Hippocampal formation (tissue), 2 donors: ENCODE results near the gene C16orf89.
A peak's percentile ranks its signal among the peaks of the same experiment; 100 is the strongest.
"Not testable (repeated sequence)": the region's sequence is repeated elsewhere in the genome, so short reads cannot be mapped to it uniquely, and the experiment has no call there.

Source experiments
- DNase-seq, 2 donors: peaks; one replicate each; lab custom pipeline; 2025; lab: John Stamatoyannopoulos, UW

Gene C16orf89

DNA sequence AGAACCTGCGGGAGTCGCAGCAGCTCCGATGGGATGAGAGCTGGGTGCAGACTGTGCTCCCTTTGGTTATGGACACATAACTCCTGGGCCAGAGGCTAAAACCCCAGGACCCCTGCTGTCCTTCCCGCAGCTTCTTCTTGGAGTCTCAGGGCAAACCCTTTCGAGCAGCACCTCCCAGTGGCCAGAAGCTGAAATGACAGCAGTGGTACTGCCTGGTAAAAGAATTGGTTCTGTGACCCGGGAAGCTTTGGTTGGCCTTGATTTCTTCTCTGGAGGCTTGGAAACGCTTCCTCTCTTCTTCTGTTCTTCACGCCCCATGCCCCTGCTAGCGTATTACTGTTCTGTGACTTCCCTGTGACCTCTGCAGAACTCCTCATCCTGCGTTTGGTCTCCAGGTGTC is 19.0 kb upstream of the C16orf89 start:
- DNase-seq = not testable (repeated sequence)

GRCh38 chr16:5084099-5084731 is 18.5 kb upstream of the C16orf89 start:
- not testable (repeated sequence) for DNase-seq

DNA sequence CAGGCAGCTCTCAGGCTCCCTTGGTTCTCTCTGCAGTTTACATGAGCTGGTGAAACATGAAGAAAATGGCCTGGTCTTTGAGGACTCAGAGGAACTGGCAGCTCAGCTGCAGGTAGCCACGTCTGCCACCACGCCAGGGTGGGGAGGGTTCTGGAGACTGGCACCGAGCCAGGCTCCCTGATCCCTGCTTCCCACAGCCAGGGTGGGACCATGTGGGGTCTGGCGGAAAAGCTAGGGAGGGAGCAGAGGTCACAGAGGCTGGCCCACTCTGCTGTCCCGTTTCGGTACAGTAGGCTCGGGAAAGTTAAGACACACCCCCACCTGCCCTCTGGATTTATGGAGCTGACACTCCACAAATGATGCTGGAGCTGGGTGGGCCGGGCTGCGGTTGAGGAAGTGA is 17.9 kb upstream of the C16orf89 start:
- DNase-seq = not testable (repeated sequence)

DNA sequence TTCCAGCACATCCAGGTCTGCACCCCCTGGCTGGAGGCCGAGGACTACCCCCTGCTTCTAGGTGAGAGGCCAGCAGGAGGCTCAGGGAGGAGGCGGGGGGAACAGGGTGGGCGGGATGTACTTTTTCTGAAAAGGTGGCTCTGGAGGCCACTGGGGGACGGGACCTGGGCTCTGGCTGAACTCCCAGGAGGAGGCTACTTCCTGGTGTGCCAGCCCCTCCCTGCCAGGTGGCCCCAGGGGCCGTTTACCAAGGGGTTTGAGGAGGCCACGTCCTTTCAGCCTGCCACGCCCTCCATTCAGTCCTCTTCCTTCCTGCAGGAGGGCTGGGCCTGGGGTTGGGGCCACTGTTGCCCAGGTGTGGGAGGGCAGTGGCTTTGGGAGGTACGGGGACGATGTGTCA is 15.2 kb upstream of the C16orf89 start:
- not testable (repeated sequence) for DNase-seq

GRCh38 chr16:5080461-5080860 is 14.7 kb upstream of the C16orf89 start:
- DNase-seq = not testable (repeated sequence)

DNA sequence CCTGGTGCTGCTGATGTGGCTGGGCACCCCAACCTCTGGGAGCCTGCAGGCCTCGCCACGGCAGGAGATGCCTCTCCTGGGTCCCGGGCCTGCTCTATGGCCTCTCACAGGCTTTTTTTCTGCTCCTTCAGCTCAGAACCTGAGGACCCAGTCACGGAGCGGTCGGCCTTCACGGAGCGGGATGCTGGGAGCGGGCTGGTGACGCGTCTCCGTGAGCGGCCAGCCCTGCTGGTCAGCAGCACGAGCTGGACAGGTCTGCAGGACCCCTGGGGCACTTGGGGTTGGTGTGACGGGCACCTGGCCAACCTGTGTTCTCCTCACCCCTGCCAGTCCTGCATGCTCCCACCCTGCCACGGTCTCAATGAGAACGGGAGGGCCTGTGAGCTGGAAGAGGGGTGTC is 12.9 kb upstream of the C16orf89 start:
- no peak for DNase-seq

DNA sequence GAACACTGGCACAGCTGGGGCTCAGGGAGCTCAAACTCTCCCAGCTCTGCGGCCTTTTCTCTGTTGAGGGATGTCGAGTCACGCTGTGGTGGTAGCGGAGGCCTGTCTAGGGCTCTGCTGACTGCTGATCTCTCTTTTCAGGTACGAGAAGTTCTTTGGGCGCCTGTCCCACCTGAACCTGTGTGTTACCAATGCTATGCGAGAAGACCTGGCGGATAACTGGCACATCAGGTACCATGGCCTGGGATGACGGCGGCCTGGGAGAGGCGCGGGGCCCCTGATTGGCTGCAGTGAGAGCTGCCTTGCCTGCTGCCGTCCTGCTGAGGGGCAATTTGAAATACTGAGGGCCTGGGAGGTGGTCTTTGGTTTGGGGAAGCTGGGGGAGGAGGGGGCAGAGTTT is 11.5 kb upstream of the C16orf89 start:
- DNase-seq = no peak

DNA sequence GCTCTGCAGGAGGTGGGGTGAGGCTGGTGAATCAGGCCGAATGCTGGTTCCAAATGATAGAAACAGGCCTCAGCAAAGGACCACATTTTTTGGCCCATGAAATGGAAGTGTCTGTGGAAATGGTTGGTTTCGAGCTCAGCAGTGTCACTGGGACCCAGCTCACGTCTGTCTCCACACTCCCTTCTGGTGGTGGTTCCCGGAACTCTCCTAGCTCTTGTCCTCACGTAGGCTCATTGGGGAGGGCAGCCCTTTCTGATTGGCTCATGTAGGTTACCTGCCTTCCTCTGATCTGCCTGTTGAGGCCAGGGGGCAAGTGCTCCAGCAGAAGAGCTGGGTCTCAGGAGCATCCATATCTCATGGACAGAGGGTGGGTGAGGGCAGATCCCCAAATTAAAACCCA is 9.9 kb upstream of the C16orf89 start:
- no peak for DNase-seq

DNA sequence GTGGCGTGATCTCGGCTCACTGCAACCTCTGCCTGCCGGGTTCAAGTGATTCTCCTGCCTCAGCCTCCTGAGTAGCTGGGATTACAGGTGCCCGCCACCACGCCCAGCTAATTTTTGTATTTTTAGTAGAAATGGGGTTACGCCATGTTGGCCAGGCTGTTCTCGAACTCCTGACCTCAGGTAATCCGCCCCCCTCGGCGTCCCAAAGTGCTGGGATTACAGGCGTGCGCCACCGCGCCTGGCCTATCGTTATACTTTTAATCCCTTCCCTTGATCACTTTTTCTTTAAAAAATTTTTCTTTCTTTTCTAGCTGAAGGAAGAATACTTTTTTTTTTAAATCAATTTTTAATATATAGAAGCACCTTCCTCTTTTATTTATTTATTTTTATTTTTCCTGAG is 8.0 kb upstream of the C16orf89 start:
- not testable (repeated sequence) for DNase-seq

DNA sequence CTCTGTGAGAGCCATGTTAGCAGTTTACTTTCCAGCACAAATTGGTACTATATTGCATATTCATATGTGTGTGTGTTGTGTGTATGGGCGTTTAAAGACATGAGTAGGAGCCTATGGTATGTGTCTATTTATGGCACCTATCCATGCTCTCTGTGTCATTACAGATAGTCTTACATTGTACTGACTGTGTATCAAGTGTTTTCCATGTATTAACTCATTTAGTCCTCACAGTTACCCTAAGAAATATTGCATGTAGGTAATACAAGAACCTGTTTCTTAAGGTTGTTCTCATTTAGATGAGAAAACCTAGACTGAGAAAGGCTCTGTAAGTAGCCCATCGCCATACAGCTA is 7.5 kb upstream of the C16orf89 start:
- no peak for DNase-seq

- no peak for DNase-seq
These were observed 6.8 kb upstream of the C16orf89 start for GRCh38 chr16:5072334-5073278.

DNA sequence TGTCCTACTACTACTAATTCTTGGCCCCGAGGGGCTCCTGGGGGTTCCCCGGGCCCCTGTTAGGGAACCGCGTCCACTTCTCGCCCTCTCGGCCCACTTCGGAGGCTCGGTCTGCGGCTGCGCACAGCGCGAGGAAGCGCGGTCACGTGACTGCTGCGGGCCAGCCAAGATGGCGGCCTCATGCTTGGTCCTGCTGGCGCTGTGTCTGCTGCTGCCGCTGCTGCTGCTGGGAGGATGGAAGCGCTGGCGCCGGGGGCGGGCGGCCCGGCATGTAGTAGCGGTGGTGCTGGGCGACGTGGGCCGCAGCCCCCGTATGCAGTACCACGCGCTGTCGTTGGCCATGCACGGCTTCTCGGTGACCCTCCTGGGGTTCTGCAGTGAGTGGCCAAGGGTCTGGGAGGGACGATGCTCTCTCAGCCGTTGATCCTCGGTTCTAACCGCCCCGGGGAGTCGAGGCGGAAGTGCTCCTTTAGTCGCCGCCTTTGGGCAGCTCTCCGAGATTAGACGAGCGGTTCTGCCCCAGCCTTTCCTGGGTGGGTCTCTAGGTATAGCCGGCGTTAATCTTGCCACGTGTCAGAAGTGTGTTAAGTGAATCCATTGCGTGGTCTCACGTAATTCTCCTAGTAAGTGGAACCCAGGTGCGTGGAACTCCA is 6.1 kb upstream of the C16orf89 start, which contains the start of gene ALG1:
Gene ALG1 (plus strand): TSS at position 163 of the 653 bp plus-strand sequence. CDS start 7 bp downstream, at position 170.
- peak; percentile 76 to 85 for DNase-seq

DNA sequence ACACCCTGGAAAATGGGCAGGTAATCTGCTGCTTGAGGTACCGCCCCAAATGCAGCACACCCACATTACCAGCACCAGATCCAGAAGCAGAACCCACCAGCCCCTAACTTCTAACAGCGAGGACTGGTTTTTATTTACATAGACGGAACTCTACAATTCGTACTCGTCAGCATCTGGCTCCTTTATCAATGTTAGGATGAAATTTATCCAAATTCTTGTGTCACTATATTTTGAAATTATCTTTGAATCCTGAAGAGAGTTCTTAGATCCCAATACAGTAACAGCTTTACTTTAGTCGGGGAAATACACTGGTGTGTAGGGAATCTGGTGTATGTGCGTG is 5.6 kb upstream of the C16orf89 start:
- DNase-seq = no peak

DNA sequence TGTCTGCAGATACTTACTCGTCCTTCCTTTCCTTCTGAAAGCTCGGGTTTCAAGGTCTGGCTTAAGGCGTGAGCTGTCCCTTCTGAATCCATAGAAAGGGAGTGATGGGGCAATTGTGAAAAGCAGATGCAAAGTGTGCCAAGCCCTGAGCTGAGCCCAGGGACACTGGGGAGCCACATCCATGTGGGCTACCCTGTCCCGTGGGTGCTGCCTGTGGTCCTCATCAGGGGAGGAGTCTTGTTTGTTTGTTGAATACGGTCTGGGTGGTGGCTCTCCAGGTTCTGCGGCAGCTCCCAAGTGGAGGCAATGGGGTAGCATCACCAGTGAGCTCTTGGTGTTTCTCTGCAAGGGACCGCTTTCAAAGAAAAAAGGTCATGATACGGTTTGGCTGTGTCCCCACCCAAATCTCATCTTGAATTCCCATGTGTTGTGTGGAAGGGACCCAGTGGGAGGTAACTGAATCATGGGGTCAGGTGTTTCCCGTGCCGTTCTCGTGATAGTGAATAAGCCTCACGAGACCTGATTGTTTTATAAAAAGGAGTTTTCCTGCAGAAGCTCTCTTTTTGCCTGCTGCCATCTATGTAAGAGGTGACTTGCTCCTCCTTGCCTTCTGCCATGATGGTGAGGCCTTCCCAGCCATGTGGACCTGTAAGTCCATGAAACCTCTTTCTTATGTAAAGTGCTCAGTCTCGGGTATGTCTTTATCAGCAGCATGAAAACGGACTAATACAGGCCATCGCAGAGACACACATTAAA is 4.9 kb upstream of the C16orf89 start:
- DNase-seq = no peak

DNA sequence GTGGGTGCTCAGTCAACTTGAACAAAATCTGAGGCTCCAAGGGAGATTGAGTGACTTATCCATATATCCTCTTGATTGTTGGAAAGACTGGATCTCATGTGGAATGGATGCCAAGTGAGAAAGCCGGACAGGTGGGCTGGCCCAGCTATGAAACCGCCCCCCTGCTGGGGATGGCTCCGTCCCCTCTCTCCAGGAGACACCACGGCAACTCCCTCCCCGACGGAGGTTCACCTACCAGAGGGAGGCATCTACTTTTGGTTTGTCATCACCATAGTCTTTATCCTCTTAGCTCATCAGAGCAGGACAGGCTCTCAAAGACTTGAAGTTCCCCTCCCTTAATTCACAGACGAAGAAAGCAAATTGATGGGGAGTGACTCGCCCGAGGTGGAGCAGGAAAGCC is 4.1 kb upstream of the C16orf89 start:
- no peak for DNase-seq

GRCh38 chr16:5069048-5069447 is 3.3 kb upstream of the C16orf89 start:
- no peak for DNase-seq

GRCh38 chr16:5066511-5066910 is 755 bp upstream of the C16orf89 start:
- no peak for DNase-seq

- DNase-seq = no peak
These were observed 430 bp downstream of the C16orf89 start for GRCh38 chr16:5065326-5065725.

DNA sequence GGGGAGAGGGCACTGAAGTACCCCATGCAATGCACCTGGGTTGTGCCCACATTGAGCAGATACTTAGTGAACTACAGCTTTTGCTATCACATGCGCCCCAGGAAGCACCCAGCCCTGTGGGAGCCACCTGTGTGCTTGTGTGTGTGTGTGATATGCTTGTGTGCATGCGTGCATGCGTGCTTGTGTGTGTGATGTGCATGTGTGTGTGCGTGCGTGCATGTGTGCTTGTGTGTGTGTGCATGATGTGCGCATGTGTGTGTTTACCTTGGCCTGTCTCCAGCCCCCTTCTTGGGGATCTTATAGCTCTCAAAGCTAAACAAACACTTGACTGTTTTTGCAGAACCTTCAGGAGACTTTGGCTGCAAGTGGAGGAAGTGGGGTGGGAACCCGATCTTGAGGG is 841 bp downstream of the C16orf89 start:
- no peak for DNase-seq

DNA sequence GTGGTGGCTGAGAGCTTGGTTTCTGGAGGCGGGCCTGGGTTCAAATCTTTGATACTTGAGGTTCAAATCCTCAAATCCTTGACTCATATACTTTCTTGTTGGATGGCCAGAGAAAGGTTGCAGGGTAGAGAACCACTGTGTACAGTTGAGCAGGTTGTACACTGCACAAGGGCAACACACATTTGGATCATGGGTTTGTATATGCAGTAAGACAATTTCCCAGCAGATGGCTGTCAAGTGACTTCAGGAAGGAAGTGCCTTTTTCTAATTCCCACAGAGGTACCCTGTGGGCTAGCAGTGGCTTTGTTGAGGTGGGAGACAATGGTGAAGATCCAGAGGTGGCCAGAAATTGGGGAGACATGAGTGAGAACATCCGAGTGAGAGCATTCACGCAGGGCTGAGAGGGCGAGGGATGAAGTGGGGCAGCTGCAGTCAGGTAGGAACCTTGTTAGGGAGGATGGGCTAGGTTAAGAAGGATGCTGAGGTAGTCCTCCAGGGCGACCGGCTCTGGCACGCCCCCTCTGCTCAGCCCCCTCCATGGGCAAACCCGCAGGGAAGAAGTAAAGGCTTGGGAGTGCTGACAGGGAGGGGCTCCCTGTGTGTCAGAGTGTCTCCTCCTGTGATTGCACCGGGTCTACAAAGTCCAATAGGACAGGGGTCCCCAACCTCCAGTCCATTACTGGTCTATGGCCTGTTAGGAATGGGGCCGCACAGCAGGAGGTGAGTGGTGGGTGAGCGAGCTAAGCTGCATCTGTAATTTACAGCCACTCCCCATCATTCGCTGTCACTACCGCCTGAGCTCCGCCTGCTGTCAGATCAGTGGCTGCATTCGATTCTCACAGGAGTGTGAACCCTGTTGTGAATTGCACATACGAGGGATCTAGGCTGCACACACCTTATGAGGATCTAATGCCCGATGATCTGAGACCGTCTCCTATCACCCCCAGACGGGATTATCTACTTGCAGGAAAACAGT is 2.7 kb downstream of the C16orf89 start:
- no peak for DNase-seq

GRCh38 chr16:5062051-5062450 is 3.7 kb downstream of the C16orf89 start:
- no peak for DNase-seq
